H1 (cell line): ENCODE measurements around the gene KCNMA1. TPM values are rescaled to one million over a fixed set of nuclear protein-coding genes. Genes with fewer than 3 reads are reported as not detected.

Experiments used
- CTCF ChIA-PET: fragments of 300-600 bp; sonication (Branson Sonifier 250); formaldehyde crosslinking; loops from one replicate; lab custom pipeline; 2021; ENCODE audit not compliant: partially characterized antibody; lab: Charles Lee
- POLR2A ChIA-PET: fragments of 300-600 bp; sonication (Branson Sonifier 250); formaldehyde crosslinking; loops from one replicate; lab custom pipeline; 2021; ENCODE audit warnings: inconsistent platforms; ENCODE audit not compliant: partially characterized antibody; lab: Charles Lee
- DNase-seq, 2 experiments: peaks; one replicate each; pipeline versions ENCODE4 v3.0.0 to v3.0.0-alpha.2; 2010 to 2022; ENCODE audit warnings: low spot score in 2 of 2, low read depth in 1 of 2, mixed read lengths in 1 of 2
- FAIRE-seq: peaks from 2 replicates; lab custom pipeline; 2011; peaks lifted over from hg19 to GRCh38; lab: Jason Lieb, UNC
- H2AFZ ChIP-seq: 2 replicates; pipeline ENCODE4 v1.8.1; 2012; ENCODE audit warnings: low read length, inconsistent platforms
- H2AK5ac ChIP-seq: 2 replicates; pipeline ENCODE4 v1.6.1; 2013; ENCODE audit warnings: low read depth, low read length
- H2BK120ac ChIP-seq: replicated peaks from 2 replicates; pipeline ENCODE3; 2013; ENCODE audit warnings: low read depth, low read length, inconsistent platforms
- H2BK12ac ChIP-seq: 2 replicates; pipeline ENCODE4 v1.6.1; 2013; ENCODE audit warnings: low read depth, low read length
- H2BK15ac ChIP-seq: 2 replicates; pipeline ENCODE4 v1.6.1; 2013; ENCODE audit warnings: low read length
- H2BK20ac ChIP-seq: 2 replicates; pipeline ENCODE4 v1.6.1; 2013; ENCODE audit warnings: low read length
- H2BK5ac ChIP-seq: 2 replicates; pipeline ENCODE4 v1.6.1; 2013; ENCODE audit warnings: low read depth, low read length
- H3K14ac ChIP-seq: 2 replicates; pipeline ENCODE4 v1.6.1; 2013; ENCODE audit warnings: inconsistent platforms; ENCODE audit not compliant: insufficient read length
- H3K18ac ChIP-seq: 2 replicates; pipeline ENCODE4 v1.6.1; 2013; ENCODE audit warnings: low read length; ENCODE audit errors: extremely low read depth
- H3K23ac ChIP-seq: 2 replicates; pipeline ENCODE4 v1.6.1; 2013; ENCODE audit warnings: inconsistent platforms; ENCODE audit not compliant: insufficient read length
- H3K23me2 ChIP-seq: 2 replicates; pipeline ENCODE4 v1.6.1; 2013; ENCODE audit warnings: low read depth, low read length
- H3K27ac ChIP-seq: 2 replicates; pipeline ENCODE4 v1.6.1; 2011; ENCODE audit warnings: low read depth, low read length, inconsistent platforms
- H3K27me3 ChIP-seq, 4 experiments: replicated peaks in 1 of 4; 1 replicate in 1 of 4; 2 replicates in 3 of 4; pipeline versions ENCODE4 v1.6.1 to v1.8.1; 2011 to 2013; ENCODE audit warnings: low read length in 3 of 4, mild to moderate bottlenecking in 3 of 4, inconsistent platforms in 2 of 4, mixed read lengths in 2 of 4, moderate library complexity in 1 of 4; ENCODE audit not compliant: control insufficient read depth in 3 of 4, insufficient read depth in 3 of 4; ENCODE audit errors: extremely low read depth in 1 of 4
- H3K36me3 ChIP-seq, 4 experiments: 2 replicates each; pipeline versions ENCODE4 v1.6.1 to v1.8.1; 2011 to 2013; ENCODE audit warnings: mild to moderate bottlenecking in 4 of 4, low read length in 3 of 4, moderate library complexity in 2 of 4, control low read depth in 1 of 4, inconsistent platforms in 1 of 4; ENCODE audit not compliant: insufficient read depth in 4 of 4, control insufficient read depth in 2 of 4
- H3K4ac ChIP-seq: replicated peaks from 2 replicates; pipeline ENCODE3; 2013; ENCODE audit warnings: low read length, low read depth, mixed read lengths, inconsistent platforms; ENCODE audit not compliant: insufficient read length
- H3K4me1 ChIP-seq, 4 experiments: replicated peaks in 1 of 4; 1 replicate in 1 of 4; 2 replicates in 3 of 4; pipeline versions ENCODE4 v1.6.1 to v1.8.1; 2011 to 2013; ENCODE audit warnings: low read length in 3 of 4, inconsistent platforms in 2 of 4, mixed read lengths in 1 of 4; ENCODE audit not compliant: insufficient read depth in 4 of 4, control insufficient read depth in 3 of 4
- H3K4me2 ChIP-seq, 2 experiments: 2 replicates each; pipeline versions ENCODE4 v1.6.1 to v1.8.1; 2011 to 2013; ENCODE audit warnings: low read depth in 2 of 2, low read length in 2 of 2, control low read depth in 1 of 2, inconsistent platforms in 1 of 2, mild to moderate bottlenecking in 1 of 2; ENCODE audit not compliant: insufficient read depth in 1 of 2
- H3K4me3 ChIP-seq, 4 experiments: fragments of 200-600, 300-600 bp in 1 of 4; sonication (generic), shearing (Covaris generic), sonication (Bioruptor Twin) in 1 of 4; 2 replicates each; pipeline versions ENCODE4 v1.5.1 to v1.8.1; 2011 to 2016; ENCODE audit warnings: low read length in 4 of 4, low read depth in 3 of 4, control low read depth in 2 of 4, inconsistent platforms in 2 of 4, mild to moderate bottlenecking in 2 of 4, mixed read lengths in 1 of 4, moderate library complexity in 1 of 4; ENCODE audit not compliant: insufficient read depth in 2 of 4; ENCODE audit errors: extremely low read depth in 1 of 4
- H3K56ac ChIP-seq: replicated peaks from 2 replicates; pipeline ENCODE3; 2013; ENCODE audit warnings: low read depth, mild to moderate bottlenecking, mixed read lengths, low read length, inconsistent platforms; ENCODE audit not compliant: insufficient read length
- H3K79me1 ChIP-seq: 2 replicates; pipeline ENCODE4 v1.6.1; 2013; ENCODE audit warnings: low read depth, low read length, control low read depth
- H3K79me2 ChIP-seq, 2 experiments: 2 replicates each; pipeline versions ENCODE4 v1.6.1 to v1.8.1; 2012 to 2013; ENCODE audit warnings: low read length in 2 of 2, mild to moderate bottlenecking in 2 of 2, inconsistent platforms in 1 of 2; ENCODE audit not compliant: insufficient read depth in 2 of 2, control insufficient read depth in 1 of 2
- H3K9ac ChIP-seq, 4 experiments: replicated peaks in 1 of 4; 1 replicate in 1 of 4; 2 replicates in 3 of 4; pipeline versions ENCODE4 v1.6.1 to v1.8.1; 2011 to 2013; ENCODE audit warnings: low read depth in 3 of 4, low read length in 3 of 4, control low read depth in 2 of 4, mild to moderate bottlenecking in 2 of 4, moderate library complexity in 2 of 4, inconsistent platforms in 1 of 4; ENCODE audit errors: extremely low read depth in 1 of 4
- H3K9me3 ChIP-seq, 2 experiments: 2 replicates each; pipeline versions ENCODE4 v1.6.1 to v1.8.1; 2012 to 2013; ENCODE audit warnings: mild to moderate bottlenecking in 2 of 2, moderate library complexity in 2 of 2, control low read depth in 1 of 2, inconsistent platforms in 1 of 2, low read depth in 1 of 2, low read length in 1 of 2, mixed read lengths in 1 of 2; ENCODE audit not compliant: insufficient read depth in 2 of 2
- H4K20me1 ChIP-seq, 2 experiments: replicated peaks in 1 of 2; 2 replicates each; pipeline versions ENCODE3 to v1.8.1; 2011 to 2013; ENCODE audit warnings: inconsistent platforms in 2 of 2, low read length in 2 of 2, mild to moderate bottlenecking in 1 of 2; ENCODE audit not compliant: insufficient read depth in 2 of 2, control insufficient read depth in 1 of 2
- H4K5ac ChIP-seq: 2 replicates; pipeline ENCODE4 v1.6.1; 2013; ENCODE audit warnings: low read length, low read depth, mixed read lengths, inconsistent platforms; ENCODE audit not compliant: insufficient read length
- H4K8ac ChIP-seq: 2 replicates; pipeline ENCODE4 v1.8.0; 2013; ENCODE audit warnings: mild to moderate bottlenecking, moderate library complexity, low read length, inconsistent platforms; ENCODE audit not compliant: insufficient read depth; ENCODE audit errors: extremely low read depth
- H4K91ac ChIP-seq: replicated peaks from 2 replicates; pipeline ENCODE3; 2013; ENCODE audit warnings: low read length, mixed read lengths, inconsistent platforms; ENCODE audit not compliant: insufficient read length
- ASH2L ChIP-seq: fragments of 200-600, 300-600 bp; sonication (generic); IDR thresholded peaks from one replicate; pipeline ENCODE4 v1.7.1; 2017; ENCODE audit warnings: low read length
- ATF2 ChIP-seq: IDR thresholded peaks from 2 replicates; pipeline ENCODE4 v1.6.1; 2012; ENCODE audit warnings: low read length, inconsistent platforms
- CEBPB ChIP-seq: IDR thresholded peaks from 2 replicates; pipeline ENCODE4 v1.6.1; 2012; ENCODE audit warnings: low read depth, low read length
- GABPA ChIP-seq: IDR thresholded peaks from 2 replicates; pipeline ENCODE4 v1.6.1; 2011; ENCODE audit warnings: mild to moderate bottlenecking, low read length, moderate library complexity, borderline replicate concordance; ENCODE audit not compliant: insufficient read depth
- JUND ChIP-seq: IDR thresholded peaks from 2 replicates; pipeline ENCODE4 v1.6.1; 2011; ENCODE audit warnings: mild to moderate bottlenecking, improper control_type of control experiment, low read length
- RNF2 ChIP-seq: fragments of 200-900, 300-1000 bp; sonication (generic); IDR thresholded peaks from 2 replicates; pipeline ENCODE4 v1.7.1; 2016; ENCODE audit warnings: borderline replicate concordance, low read depth, mild to moderate bottlenecking, antibody characterized with exemption, low read length; ENCODE audit not compliant: poor library complexity, severe bottlenecking; ENCODE audit errors: missing control alignments
- RXRA ChIP-seq: IDR thresholded peaks from 2 replicates; pipeline ENCODE4 v1.6.1; 2011; ENCODE audit warnings: low read depth, mild to moderate bottlenecking, low read length, moderate library complexity; ENCODE audit not compliant: insufficient read depth
- SIN3A ChIP-seq, 2 experiments: IDR thresholded peaks in 1 of 2; conservative IDR thresholded peaks in 1 of 2; 2 replicates each; pipeline ENCODE4 v1.6.1; 2011 to 2012; ENCODE audit warnings: low read length in 2 of 2, improper control_type of control experiment in 1 of 2, low read depth in 1 of 2, mild to moderate bottlenecking in 1 of 2
- SIRT6 ChIP-seq: IDR thresholded peaks from one replicate; pipeline ENCODE4 v1.7.1; 2012; ENCODE audit warnings: low read length, inconsistent platforms
- SP1 ChIP-seq: IDR thresholded peaks from 2 replicates; pipeline ENCODE4 v1.6.1; 2011; ENCODE audit warnings: low read depth, low read length
- SUZ12 ChIP-seq: fragments of 200-600 bp; sonication (generic); IDR thresholded peaks from 2 replicates; pipeline ENCODE4 v1.6.1; 2012; ENCODE audit warnings: mild to moderate bottlenecking, inconsistent platforms, low read length, moderate library complexity, mixed read lengths
- TAF7 ChIP-seq: optimal IDR thresholded peaks from 2 replicates; pipeline ENCODE3; 2011; ENCODE audit warnings: low read depth, mild to moderate bottlenecking, inconsistent platforms, low read length, moderate library complexity, borderline replicate concordance
- TCF12 ChIP-seq: IDR thresholded peaks from 2 replicates; pipeline ENCODE4 v1.6.1; 2011; ENCODE audit warnings: low read depth, mild to moderate bottlenecking, low read length
- WGBS, 2 experiments: shearing (Covaris generic) in 1 of 2; methylation state at CpG; one replicate each; pipeline versions ENCODE4 v1.1.6 to v1.1.7; 2013 to 2015; ENCODE audit warnings: low lambda C conversion rate in 2 of 2, mixed read lengths in 2 of 2, inconsistent platforms in 1 of 2, low coverage in 1 of 2, missing lambda C conversion rate in 1 of 2; ENCODE audit not compliant: insufficient replicate concordance in 2 of 2, insufficient coverage in 1 of 2, insufficient read length in 1 of 2; ENCODE audit errors: extremely low coverage in 1 of 2, missing lambda C conversion rate in 1 of 2; 5-methylcytosine and 5-hydroxymethylcytosine counted together
- polyA plus RNA-seq, 7 experiments: library from polyadenylated mRNA; depleted of rRNA in 3 of 7; stranded (reverse) in 5 of 7; unstranded in 2 of 7; fragments of >200 nt in 5 of 7; fragments of 200-250 nt in 2 of 7; gene quantifications; 1 replicate in 5 of 7; 2 replicates in 1 of 7; 4 replicates in 1 of 7; pipeline versions ENCODE4 v1.2.1 to v1.2.3, GENCODE V29; 2011 to 2013; ENCODE audit warnings: missing spikeins in 2 of 7, mixed read lengths in 2 of 7
- total RNA-seq: library from RNA; stranded (reverse); fragmentation: NEBNext Ultra II Directional; extraction: Animal tissue kit (Norgen Biotek cat#: 25700); gene quantifications from 2 replicates; pipeline ENCODE4 v1.2.1, GENCODE V29; 2021

The KCNMA1 gene
- total and polyA plus RNA-seq, 2 of the 8 experiments (the other 6 are each of a cell fraction or from before 2014, with no cell fraction given) = 10.2 to 11.1 TPM

- Histone ChIP-seq H3K79me2 (no peaks in the 10 kb centered on the region), H2BK12ac (no peak overlapping the region), H3K23ac (no peak overlapping the region), H4K91ac (no peak overlapping the region), H3K56ac (no peak overlapping the region), H3K18ac (no peak overlapping the region), H2BK5ac (no peak overlapping the region), H4K5ac (no peak overlapping the region), H3K36me3 (no peaks in the 10 kb centered on the region), H3K4me3 (no peak overlapping the region), H2BK120ac (no peak overlapping the region), H3K14ac (no peak overlapping the region), H4K20me1 (no peaks in the 10 kb centered on the region), H3K4ac (no peak overlapping the region), H2AFZ (no peak overlapping the region), H3K23me2 (no peaks in the 10 kb centered on the region), H3K27ac (no peak overlapping the region), H3K4me1 (peaks cover 0 to 3% (median 1%) of the 10 kb centered on the region in 4 experiments; a peak in 2 of 7 replicates), H2BK15ac (no peak overlapping the region), H2AK5ac (no peak overlapping the region), H3K9ac (no peak overlapping the region), H2BK20ac (no peak overlapping the region), H3K79me1 (no peaks in the 10 kb centered on the region), H3K4me2 (no peak overlapping the region), H4K8ac (no peak overlapping the region), H3K27me3 (no peaks in the 10 kb centered on the region), H3K9me3 (no peaks in the 10 kb centered on the region)
- POLR2A ChIA-PET = no interaction called here
- no peak for FAIRE-seq
- DNase-seq = no peak
- WGBS, 2 experiments = 94% methylated on average over 5 of the region's 5 CpGs; no CpG with 5 or more reads in 1 of the 2 experiments
- CTCF ChIA-PET = interaction anchor here (0.7 kb wide), 2 partner anchors 29 to 67 kb away, joined by 3 to 4 read pairs; no protein-coding TSS in a partner anchor
- TF ChIP-seq TAF7 (no peak), ATF2 (no peak), RXRA (no peak), GABPA (no peak), TCF12 (no peak), SUZ12 (no peak), SP1 (no peak), SIN3A (conservative IDR thresholded peaks at IDR 0.05 in 1 of 2, IDR thresholded peaks at IDR 0.05 in 1 of 2; ENCODE audit: low read depth in 1 of 2, low read length in 2 of 2) (no peak), ASH2L (no peak), SIRT6 (no peak), RNF2 (no peak), CEBPB (no peak), JUND (no peak)
Measured at GRCh38 chr10:76945166-76945565, 692.4 kb downstream of the KCNMA1 start.
